Measurements from ENCODE around the gene CTDSPL.
A peak's percentile ranks its signal among the peaks of the same experiment; 100 is the strongest.
"Not testable (repeated sequence)": the region's sequence is repeated elsewhere in the genome, so short reads cannot be mapped to it uniquely, and the experiment has no call there.

CTDSPL gene

GRCh38 chr3:38031022-38031994, 169.6 kb downstream of the CTDSPL start:
- DNase-seq (ENCODE audit: low read depth in 1 of 2, low spot score in 1 of 2): peak; percentile 26 to 39

GRCh38 chr3:38032328-38032865, 170.7 kb downstream of the CTDSPL start:
- no peak for DNase-seq (ENCODE audit: low read depth in 1 of 2, low spot score in 1 of 2)

GRCh38 chr3:38033586-38033985, 171.9 kb downstream of the CTDSPL start:
- DNase-seq (ENCODE audit: low read depth in 1 of 2, low spot score in 1 of 2): not testable (repeated sequence)

Data from activated T-helper 1 cell treated with anti-CD3 and anti-CD28 coated beads, Interleukin-2, amount 50 U/mL, for 16 hours (primary cell).